HG02885 (cell line): ENCODE data around the gene SETD7.
A peak's percentile ranks its signal among the peaks of the same experiment; 100 is the strongest.

ENCODE experiments used
- ATAC-seq: cut with Tn5 transposase; IDR thresholded peaks from one replicate; pipeline ENCODE4 v1.9.1; 2021; ENCODE audit warnings: mild to moderate bottlenecking; ENCODE audit not compliant: unreplicated experiment, poor library complexity

SETD7 gene

DNA sequence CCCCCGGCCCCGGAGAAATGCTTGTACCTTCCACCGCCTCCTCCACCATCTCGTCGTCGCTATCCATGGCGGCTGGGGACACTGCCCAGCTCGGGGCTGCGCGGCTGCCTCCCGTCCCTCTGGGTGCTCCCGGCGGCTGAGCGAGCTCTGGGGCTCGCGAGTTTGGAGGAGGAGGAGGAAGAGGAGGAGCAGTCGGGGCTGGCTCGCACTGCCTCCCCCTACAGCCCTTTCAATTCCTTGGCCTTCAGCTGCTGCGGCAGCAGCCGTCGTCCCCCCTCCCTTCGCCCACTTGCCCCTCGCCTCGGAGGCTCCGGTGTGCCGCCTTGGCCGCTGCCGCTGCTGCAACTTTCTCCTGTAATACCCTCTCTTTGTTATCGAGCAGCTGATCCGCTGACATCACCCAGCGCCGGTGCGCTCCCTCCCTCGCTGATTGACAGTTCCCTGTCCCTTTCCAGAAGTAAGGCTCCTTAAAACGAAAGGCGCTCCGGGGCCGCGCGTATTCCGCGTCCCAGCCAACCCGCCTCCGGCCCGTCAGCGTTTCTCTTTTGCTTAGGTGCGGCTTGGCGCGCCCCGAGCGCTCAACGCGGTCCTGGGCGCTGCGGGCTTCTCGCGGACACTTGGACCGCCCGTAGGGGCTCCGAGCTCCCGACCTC lies at the start of gene SETD7:
TSS of gene SETD7 (minus strand) at position 149 of the 653 bp plus-strand sequence. CDS start at position 67, 82 bp downstream.
- ATAC-seq = peak; percentile 47

- ATAC-seq = no peak
Observed at GRCh38 chr4:139605516-139605915, 49.5 kb upstream of the SETD7 start.

- ATAC-seq = no peak
Observed at GRCh38 chr4:139603576-139604410, 47.8 kb upstream of the SETD7 start.

DNA sequence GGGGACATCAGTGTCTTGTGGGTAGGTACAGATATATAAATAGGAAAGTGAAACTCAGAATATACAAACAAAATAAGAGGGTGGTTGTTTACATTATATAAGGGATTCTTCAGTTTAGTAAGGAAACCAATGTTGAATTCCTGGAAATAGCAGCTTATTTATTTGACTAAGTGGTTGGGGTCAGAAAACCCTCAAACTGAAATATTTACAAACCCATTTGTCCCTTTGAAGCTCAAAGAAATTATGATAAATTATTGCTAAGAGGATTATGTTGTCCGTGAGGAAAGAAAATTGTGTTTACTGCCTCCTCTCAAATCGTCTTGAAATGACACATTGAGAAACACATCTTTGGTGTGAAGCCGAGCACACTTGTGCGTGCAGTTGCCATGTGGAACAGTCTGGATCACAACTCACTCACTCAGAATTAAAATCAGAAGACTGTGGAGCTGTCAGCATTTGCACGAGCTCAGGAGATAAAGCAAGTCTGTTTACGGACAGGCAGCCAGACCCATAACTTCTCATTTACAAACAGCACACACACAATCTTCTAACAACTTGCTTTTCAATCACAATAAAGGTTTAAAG lies 46.8 kb upstream of the SETD7 start:
- ATAC-seq = no peak

GRCh38 chr4:139600662-139601061 lies 44.6 kb upstream of the SETD7 start:
- no peak for ATAC-seq

- no peak for ATAC-seq
Observed at GRCh38 chr4:139599594-139600374, 43.8 kb upstream of the SETD7 start.

GRCh38 chr4:139599076-139599475 lies 43.1 kb upstream of the SETD7 start:
- no peak for ATAC-seq

DNA sequence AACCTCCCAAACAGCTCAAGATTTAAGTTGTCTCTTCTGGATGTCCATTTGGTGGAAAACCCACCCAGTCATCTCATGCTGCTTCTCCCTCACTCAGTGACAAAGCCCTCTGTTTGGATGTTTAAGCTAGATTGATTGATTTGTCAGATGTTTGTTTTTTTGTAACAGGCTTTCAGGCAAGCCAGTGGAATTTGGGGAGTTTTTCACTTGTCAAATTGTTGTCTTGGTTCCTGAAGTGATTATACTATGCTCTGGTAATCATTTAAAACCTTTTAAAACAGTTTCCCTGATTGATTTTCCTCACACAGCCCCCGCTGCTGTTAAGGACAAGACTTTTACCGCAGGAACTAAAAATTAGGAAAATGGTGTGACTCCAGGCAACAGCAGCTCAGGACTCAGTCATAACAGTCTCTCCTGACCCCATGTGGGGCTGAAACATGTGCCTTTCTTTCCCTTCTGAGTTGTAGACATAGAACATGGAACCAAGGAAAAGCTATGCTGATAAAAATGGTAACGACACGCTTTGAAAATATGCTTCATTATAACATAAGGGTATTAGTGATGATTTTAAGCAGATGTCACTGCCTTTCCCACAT lies 40.8 kb upstream of the SETD7 start:
- no peak for ATAC-seq

- ATAC-seq = no peak
Observed at GRCh38 chr4:139596034-139596683, 40.1 kb upstream of the SETD7 start.

GRCh38 chr4:139594591-139595185 lies 38.7 kb upstream of the SETD7 start:
- no peak for ATAC-seq

GRCh38 chr4:139593091-139593564 lies 37.1 kb upstream of the SETD7 start:
- ATAC-seq = no peak

DNA sequence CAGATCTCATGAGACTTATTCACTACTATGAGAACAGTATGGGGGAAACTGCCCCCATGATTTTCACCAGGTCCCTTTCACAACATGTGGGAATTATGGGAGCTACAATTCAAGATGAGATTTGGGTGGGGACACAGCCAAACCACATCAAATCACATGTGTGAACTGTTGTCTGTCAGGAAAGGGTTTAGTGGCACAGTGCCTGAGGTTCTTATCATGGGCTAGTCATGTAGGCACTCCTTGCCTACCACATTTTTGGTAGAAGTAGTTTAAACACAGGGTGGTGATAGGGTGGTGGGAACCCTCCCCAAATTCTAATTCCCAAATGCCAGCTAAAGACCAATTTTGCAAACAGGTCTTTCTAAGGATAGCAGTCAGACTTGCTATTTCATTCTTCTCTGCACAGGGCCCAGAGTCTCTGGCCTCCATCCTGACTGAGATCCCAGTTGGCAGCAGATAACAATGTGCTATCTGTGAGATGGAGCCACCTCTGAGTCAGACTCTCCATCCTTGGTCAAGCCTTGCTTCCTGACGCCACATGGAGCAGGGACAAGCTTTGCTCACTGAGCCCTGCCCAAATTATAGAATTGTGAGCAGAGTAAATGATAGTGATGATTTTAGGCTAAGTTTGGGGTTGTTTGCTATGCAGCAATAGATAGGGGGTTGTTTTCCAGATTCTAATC lies 33.5 kb upstream of the SETD7 start:
- no peak for ATAC-seq

GRCh38 chr4:139587446-139587845 lies 31.4 kb upstream of the SETD7 start:
- no peak for ATAC-seq

DNA sequence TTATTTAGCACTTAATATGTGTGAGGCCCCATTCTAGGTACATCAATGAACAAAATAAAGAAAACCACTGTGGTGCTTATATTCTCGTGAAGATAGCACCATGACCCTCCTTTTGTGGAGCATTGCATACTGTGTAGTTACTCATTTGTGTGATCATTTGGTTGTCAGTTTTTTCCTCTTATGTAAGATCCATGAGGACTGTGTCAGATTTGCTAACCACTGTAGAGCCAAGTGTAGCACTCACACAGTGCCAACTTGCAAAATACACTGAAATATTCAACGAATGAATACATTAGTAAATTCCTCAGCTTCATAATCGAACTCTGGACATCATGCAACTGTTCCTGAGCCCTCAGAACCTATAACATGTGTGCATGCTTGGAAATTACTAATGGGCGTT lies 29.5 kb upstream of the SETD7 start:
- ATAC-seq = no peak

- ATAC-seq = no peak
Observed at GRCh38 chr4:139584784-139585183, 28.8 kb upstream of the SETD7 start.

- no peak for ATAC-seq
Observed at GRCh38 chr4:139584013-139584412, 28.0 kb upstream of the SETD7 start.

GRCh38 chr4:139582044-139582443 lies 26.0 kb upstream of the SETD7 start:
- ATAC-seq = no peak

- ATAC-seq = no peak
Observed at GRCh38 chr4:139581096-139581495, 25.1 kb upstream of the SETD7 start.

DNA sequence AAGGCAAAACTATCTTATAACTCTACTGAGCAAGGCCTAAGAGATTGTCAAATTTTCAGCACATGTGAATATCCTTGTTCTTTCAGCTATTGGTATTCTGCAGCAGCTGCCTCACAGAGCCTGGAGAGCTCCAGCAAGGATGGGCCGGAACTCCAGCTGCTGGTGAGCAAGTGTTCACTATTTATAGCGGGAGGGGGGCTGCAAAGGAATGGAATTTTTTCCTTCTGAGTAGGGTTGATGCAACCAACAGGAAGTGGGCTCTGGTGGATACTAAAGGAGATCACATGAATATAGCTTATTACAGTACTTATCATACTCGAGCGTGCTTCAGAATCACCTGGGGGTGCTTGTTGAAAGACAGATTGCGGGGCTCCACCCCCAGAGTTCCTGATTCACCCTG lies 20.2 kb upstream of the SETD7 start:
- ATAC-seq = no peak
